GM18511 (cell line): ENCODE data around the gene ATAD1.
"Not testable (repeated sequence)": the region's sequence is repeated elsewhere in the genome, so short reads cannot be mapped to it uniquely, and the experiment has no call there.

Experiments
- ATAC-seq: cut with Tn5 transposase; IDR thresholded peaks from one replicate; pipeline ENCODE4 v1.9.1; 2021; ENCODE audit warnings: mild to moderate bottlenecking, moderate library complexity; ENCODE audit not compliant: unreplicated experiment

ATAD1 gene, protein sequence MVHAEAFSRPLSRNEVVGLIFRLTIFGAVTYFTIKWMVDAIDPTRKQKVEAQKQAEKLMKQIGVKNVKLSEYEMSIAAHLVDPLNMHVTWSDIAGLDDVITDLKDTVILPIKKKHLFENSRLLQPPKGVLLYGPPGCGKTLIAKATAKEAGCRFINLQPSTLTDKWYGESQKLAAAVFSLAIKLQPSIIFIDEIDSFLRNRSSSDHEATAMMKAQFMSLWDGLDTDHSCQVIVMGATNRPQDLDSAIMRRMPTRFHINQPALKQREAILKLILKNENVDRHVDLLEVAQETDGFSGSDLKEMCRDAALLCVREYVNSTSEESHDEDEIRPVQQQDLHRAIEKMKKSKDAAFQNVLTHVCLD

DNA sequence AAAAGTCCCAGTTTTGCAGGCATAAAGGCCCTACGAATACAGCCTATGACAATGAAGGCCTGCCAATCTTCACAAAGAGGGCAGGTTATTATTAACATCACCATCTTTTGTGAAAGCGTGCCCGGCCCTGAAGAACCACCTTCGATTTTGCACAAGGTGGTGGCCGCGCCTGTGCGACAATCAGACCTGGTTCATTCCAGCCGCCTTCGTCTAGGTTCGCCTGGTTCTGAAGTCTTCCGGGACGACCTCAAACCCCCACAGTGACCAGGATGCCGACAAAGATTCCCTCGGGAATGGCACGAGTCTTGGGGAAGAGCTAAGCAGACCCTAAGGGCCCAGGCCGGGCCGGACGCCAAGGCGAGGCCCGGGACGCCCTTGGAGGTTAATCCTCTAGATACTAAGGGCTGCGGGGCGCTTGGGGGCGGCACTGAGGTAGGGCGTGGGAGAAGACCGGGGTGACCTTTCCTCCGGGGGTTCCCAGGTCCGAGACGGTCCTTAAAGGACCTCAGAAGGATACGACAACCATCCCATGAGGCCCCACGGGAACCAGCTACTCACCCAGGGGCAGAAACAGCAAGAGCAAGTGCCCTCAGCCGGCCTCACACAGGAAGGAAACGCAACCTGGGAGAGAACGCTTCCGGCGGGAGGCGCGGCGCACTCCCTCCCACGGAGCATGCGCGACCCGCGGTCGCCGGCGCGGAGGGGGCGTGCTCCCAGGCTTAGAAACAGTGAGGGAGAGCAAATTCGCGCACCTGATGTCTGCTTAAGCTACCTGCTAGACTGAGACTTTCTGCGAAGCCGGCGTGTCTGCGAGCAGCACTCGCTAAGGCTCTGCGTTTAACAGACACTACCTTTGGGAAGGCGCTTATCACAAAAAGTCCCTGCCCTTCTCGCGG is at the start of gene ATAD1:
TSS of gene ATAD1 (minus strand) at position 618 of the 896 bp plus-strand sequence. CDS start 3,627 bp downstream, outside the sequence.
- peak; percentile 75 for ATAC-seq

DNA sequence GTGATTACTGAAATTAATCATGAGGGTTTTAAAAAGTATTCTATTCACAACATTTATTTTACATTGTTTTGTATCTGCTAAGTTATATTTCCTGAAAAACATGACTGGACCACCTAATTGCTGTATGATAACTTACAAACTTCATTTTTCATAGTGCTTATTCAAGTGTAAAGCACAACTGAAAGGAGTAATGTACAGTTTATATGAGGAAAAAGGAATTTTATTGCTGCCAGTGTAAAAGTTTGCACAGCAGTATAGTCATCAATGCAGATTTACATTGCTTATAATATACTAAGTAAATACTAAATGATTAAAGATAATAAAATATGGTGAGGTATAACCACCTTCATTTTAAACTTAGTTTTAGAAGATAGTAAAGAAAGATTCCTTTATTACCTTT is 49.4 kb upstream of the ATAD1 start:
- no peak for ATAC-seq

DNA sequence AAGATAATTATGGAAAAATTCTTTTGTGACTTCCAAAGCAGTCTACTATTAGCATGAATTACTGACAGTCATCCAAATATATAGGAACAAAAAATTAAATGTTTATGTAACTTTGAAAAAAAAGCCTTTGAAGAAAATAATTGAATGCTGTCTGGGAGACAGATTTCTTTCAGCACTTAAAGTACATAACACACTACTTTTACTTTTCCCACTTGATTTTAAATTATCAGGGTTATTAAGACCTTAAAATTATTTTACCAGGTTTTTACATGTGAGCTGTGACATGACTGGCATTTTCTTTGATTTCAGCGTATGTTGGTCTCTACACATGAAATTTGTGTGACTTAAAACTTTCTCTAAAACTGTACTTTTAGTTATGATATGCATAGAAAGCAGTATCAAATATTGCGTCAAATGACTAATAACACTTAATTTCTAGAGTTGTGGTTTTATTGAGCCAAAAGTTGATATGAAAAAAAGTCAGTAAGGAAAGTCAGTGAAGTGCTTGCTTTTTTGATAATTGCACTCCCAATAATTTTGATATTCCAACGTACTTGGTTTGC is 48.5 kb upstream of the ATAD1 start:
- no peak for ATAC-seq

DNA sequence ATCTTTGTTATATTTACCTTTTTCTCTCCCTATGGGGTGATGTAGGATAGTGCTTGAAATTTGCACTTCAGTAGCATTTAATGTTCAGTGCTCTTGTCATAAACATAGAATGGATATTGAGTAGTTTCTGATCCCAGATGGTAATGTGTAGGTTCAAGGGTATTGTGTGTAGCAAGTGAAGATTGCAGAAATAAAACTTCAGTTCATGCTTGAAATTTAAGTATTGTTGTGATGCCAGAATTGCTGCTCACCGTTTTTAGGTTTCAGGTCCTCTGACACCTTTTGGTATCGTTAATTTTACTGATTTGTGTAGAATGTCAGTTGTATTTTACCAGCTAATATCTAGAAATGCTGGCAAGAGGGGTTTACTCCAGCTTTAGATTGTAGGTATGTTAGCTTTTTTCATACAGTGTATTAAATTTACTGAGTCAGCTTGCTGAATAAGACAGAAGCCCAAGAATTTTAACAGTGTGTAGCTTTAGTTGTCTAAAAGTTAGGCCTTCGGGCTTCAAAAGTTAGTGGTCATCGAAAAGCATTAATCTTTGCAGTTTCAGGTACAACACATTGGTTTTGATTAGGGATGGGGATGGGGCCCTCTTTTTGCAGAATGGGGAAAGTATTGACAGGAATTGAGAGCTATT is 47.3 kb upstream of the ATAD1 start:
- ATAC-seq: no peak

DNA sequence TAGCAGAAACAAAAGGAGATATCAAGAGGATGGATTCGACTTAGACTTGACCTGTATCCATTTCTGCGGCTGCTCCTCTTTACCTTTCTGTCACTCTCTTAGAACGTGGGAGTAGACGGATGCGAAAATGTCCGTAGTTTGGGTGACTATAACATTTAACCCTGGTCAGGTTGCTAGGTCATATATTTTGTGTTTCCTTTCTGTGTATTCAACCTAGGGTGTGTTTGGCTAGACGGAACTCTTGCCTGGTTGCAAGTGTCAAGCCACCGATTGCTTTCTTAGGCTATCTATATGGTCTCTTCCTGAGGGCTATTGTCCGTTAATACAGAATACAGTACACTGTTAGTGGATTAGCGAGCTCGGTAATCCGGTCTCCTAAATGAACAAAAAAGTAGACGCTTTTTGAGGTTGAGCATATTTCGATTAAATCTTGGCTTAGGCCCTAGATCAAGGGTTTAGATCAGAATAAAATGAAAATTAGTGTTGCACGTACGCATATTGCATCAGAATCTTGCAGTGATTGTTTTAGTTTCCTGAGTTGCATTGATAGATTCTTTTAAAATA is 46.6 kb upstream of the ATAD1 start:
- ATAC-seq: no peak

DNA sequence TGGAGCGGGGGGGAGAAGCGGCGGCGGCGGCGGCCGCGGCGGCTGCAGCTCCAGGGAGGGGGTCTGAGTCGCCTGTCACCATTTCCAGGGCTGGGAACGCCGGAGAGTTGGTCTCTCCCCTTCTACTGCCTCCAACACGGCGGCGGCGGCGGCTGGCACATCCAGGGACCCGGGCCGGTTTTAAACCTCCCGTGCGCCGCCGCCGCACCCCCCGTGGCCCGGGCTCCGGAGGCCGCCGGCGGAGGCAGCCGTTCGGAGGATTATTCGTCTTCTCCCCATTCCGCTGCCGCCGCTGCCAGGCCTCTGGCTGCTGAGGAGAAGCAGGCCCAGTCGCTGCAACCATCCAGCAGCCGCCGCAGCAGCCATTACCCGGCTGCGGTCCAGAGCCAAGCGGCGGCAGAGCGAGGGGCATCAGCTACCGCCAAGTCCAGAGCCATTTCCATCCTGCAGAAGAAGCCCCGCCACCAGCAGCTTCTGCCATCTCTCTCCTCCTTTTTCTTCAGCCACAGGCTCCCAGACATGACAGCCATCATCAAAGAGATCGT is 46.0 kb upstream of the ATAD1 start:
- ATAC-seq: not testable (repeated sequence)

DNA sequence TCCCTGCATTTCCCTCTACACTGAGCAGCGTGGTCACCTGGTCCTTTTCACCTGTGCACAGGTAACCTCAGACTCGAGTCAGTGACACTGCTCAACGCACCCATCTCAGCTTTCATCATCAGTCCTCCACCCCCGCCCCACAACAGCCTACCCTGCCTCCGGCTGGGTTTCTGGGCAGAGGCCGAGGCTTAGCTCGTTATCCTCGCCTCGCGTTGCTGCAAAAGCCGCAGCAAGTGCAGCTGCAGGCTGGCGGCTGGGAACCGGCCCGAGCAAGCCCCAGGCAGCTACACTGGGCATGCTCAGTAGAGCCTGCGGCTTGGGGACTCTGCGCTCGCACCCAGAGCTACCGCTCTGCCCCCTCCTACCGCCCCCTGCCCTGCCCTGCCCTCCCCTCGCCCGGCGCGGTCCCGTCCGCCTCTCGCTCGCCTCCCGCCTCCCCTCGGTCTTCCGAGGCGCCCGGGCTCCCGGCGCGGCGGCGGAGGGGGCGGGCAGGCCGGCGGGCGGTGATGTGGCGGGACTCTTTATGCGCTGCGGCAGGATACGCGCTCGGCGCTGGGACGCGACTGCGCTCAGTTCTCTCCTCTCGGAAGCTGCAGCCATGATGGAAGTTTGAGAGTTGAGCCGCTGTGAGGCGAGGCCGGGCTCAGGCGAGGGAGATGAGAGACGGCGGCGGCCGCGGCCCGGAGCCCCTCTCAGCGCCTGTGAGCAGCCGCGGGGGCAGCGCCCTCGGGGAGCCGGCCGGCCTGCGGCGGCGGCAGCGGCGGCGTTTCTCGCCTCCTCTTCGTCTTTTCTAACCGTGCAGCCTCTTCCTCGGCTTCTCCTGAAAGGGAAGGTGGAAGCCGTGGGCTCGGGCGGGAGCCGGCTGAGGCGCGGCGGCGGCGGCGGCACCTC is 45.3 kb upstream of the ATAD1 start, which contains the start of the genes KLLN and PTEN:
TSS of gene KLLN (minus strand) at position 481 of the 891 bp plus-strand sequence. CDS start 1,046 bp downstream, outside the sequence.
TSS of gene PTEN (plus strand) at position 573 of the 891 bp plus-strand sequence. CDS start 845 bp downstream, outside the sequence.
- ATAC-seq: peak; percentile 40

DNA sequence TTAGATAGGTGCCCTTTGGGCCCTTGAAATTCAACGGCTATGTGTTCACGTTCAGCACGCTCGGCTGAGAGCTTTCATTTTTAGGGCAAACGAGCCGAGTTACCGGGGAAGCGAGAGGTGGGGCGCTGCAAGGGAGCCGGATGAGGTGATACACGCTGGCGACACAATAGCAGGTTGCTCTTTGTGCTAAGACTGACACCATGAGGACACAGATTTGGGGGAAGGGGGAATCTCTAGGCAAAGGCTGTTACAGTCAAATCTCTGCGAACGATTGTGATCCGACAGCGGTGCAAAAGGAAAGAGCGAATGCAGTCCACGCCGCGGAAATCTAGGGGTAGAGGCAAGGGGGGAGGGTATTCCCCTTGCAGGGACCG is 44.6 kb upstream of the ATAD1 start:
- peak; percentile 16 for ATAC-seq

- peak; percentile 65 for ATAC-seq
These were observed 44.1 kb upstream of the ATAD1 start for GRCh38 chr10:87861953-87862678.

DNA sequence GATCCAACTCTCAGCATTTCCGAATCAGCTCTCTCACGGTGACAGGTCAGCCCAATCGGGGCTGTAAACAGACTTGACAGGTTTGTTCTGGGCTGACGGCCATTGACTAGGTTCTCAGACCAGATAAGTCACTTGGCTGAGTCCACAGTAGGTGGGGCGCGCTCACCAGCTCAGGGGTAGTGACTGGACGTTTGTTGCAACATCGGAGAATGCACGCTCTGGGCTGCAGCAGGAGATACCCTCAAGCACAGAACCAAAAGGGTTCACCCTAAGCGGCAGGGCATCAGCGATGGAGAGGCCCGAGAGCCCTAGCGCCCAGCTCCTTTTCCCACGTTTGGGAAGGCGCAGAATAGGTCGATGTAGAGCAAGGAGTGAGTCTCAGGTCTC is 43.5 kb upstream of the ATAD1 start:
- ATAC-seq: peak; percentile 18

- ATAC-seq: no peak
These were observed 42.9 kb upstream of the ATAD1 start for GRCh38 chr10:87860816-87861403.

DNA sequence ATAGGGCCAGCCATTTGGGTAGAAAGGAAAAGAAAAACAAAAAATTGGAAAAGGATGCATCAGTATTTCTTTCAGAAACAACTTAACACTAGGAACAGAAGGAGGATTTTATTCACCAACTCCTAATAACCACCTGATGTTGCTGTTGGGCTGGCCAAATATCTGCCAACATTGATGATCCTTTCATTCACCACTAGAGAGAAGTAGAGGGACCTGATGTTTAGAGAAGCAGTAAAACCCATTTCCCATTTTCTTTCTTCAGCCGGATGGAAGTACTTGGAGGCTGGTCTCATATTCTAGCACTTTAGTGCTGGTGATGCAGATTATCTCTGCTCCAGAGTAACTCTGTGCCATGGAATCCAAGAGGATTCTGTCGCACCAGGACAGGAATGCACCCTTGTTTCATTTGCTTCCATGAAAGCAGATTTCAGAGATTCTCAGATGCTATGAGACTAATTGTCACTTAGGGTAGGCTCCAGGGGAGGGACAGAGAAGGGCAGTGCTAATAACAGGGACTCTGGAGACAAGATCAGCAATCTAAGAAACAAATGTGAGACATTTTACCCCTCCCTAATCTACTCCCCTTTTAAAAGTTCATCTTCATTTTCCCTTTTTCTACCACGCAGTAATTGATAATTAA is 42.2 kb upstream of the ATAD1 start:
- ATAC-seq: no peak

DNA sequence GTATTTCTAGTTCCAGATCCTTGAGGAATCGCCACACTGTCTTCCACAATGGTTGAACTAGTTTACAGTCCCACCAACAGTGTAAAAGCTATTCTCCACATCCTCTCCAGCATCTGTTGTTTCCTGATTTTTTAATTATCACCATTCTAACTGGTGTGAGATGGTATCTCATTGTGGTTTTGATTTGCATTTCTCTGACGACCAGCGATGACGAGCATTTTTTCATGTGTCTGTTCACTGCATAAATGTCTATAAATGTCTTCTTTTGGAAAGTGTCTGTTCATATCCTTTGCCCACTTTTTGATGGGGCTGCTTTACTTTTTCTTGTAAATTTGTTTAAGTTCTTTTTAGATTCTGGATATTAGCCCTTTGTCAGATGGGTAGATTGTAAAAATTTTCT is 37.6 kb upstream of the ATAD1 start:
- ATAC-seq: not testable (repeated sequence)

- ATAC-seq: not testable (repeated sequence)
These were observed 37.2 kb upstream of the ATAD1 start for GRCh38 chr10:87855247-87855646.

DNA sequence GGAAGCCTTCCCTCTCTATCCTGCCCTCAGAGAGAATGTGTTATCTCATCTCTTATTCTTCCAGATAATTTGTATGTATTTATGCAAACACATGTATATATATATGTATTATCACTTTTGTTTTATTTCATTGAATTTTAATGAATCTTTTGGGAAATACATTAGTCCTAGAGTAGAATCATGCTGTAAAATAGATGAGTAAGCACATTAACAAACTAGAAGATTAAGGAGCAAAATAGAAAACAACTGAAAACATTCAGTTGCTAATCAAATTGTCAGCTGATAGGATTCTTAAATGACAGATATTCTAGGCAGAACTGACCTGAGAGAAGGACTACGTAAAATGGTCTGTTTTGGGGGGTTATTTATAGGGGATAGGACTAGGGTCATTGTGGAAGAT is 34.1 kb upstream of the ATAD1 start:
- no peak for ATAC-seq

GRCh38 chr10:87850742-87851205 is 32.7 kb upstream of the ATAD1 start:
- ATAC-seq: no peak

- no peak for ATAC-seq
These were observed 31.0 kb upstream of the ATAD1 start for GRCh38 chr10:87849001-87849400.

DNA sequence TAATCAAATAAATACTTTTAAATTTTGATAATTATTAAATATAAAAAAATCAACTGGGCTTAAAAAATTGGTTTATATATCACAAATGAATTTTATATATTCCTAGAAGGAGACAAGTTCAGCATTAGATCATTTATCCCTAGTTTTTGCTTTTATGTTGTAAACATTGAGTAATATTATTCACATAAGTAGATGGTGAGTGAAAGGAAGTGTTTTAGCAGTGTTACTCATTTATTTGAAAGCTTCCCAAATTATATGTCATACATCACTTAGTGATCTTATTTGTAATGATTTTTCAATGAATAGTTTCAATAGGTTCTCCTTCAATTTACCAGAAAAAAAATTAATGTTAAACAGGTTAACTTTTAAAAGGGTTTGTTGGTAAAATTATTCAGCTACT is 29.5 kb upstream of the ATAD1 start:
- no peak for ATAC-seq
